Skeletal muscle tissue (tissue), 4 donors: ENCODE results near the gene ZNF215. TPM values are rescaled to one million over a fixed set of nuclear protein-coding genes. Genes with fewer than 3 reads are reported as not detected.
A peak's percentile ranks its signal among the peaks of the same experiment; 100 is the strongest.

Source experiments
- H3K27ac ChIP-seq: one replicate; pipeline ENCODE4 v1.7.0; 2013; ENCODE audit warnings: mild to moderate bottlenecking, low read depth, low read length, inconsistent platforms
- H3K27me3 ChIP-seq, 3 donors: one replicate each; pipeline ENCODE4 v1.7.0; 2013; ENCODE audit warnings: low read length in 3 of 3; ENCODE audit not compliant: control insufficient read depth in 3 of 3, insufficient read depth in 3 of 3
- H3K36me3 ChIP-seq, 3 donors: one replicate each; pipeline ENCODE4 v1.7.0; 2013; ENCODE audit warnings: low read length in 3 of 3; ENCODE audit not compliant: control insufficient read depth in 3 of 3, insufficient read depth in 3 of 3
- H3K4me1 ChIP-seq, 3 donors: one replicate each; pipeline ENCODE4 v1.7.0; 2013; ENCODE audit warnings: low read length in 3 of 3, mild to moderate bottlenecking in 3 of 3; ENCODE audit not compliant: control insufficient read depth in 3 of 3, insufficient read depth in 3 of 3
- H3K4me3 ChIP-seq, 3 donors: one replicate each; pipeline ENCODE4 v1.7.0; 2013; ENCODE audit warnings: low read length in 3 of 3
- H3K9ac ChIP-seq, 3 donors: one replicate each; pipeline ENCODE4 v1.7.0; 2013; ENCODE audit warnings: low read length in 3 of 3, mild to moderate bottlenecking in 3 of 3, moderate library complexity in 2 of 3, low read depth in 1 of 3
- H3K9me3 ChIP-seq, 3 donors: one replicate each; pipeline ENCODE4 v1.7.0; 2013; ENCODE audit warnings: low read length in 3 of 3; ENCODE audit not compliant: control insufficient read depth in 3 of 3
- total RNA-seq: library from RNA; depleted of rRNA; stranded (reverse); fragments of >200 nt; gene quantifications from one replicate; pipeline ENCODE4 v1.2.3, GENCODE V29; 2014
- donor health status: Osteomylitis.

ZNF215 gene
- total RNA-seq, 1 donor from 2014 or later: 1.6 TPM

- Histone ChIP-seq H3K9me3 (no peaks in the 10 kb centered on the region), H3K4me3 (no peak overlapping the region), H3K27me3 (no peaks in the 10 kb centered on the region), H3K27ac (no peak overlapping the region), H3K9ac (no peak overlapping the region), H3K36me3 (no peaks in the 10 kb centered on the region), H3K4me1 (peaks cover 0 to 8% (median 3%) of the 10 kb centered on the region in 3 donors)
Measured at GRCh38 chr11:6988506-6988905, 62.3 kb downstream of the ZNF215 start.

GRCh38 chr11:6991227-6991626 lies 65.0 kb downstream of the ZNF215 start:
- H3K27ac ChIP-seq: no peak overlapping the region

GRCh38 chr11:6992026-6992425 lies 65.8 kb downstream of the ZNF215 start:
- H3K4me1 ChIP-seq: peaks cover 0 to 8% (median 3%) of the 10 kb centered on the region in 3 donors
- no peak overlapping the region for H3K9ac ChIP-seq
- H3K27ac ChIP-seq: peak overlapping the region; percentile 50
- H3K36me3 ChIP-seq: no peaks in the 10 kb centered on the region
- peak overlapping the region in 1 of 3 donors; percentile 4 for H3K4me3 ChIP-seq
- no peaks in the 10 kb centered on the region for H3K9me3 ChIP-seq
- no peaks in the 10 kb centered on the region for H3K27me3 ChIP-seq

More at GRCh38 chr11:6991227-6991626, 65.0 kb downstream of the ZNF215 start:
- Histone ChIP-seq H3K4me1 (peaks cover 0 to 8% (median 3%) of the 10 kb centered on the region in 3 donors), H3K4me3 (no peak overlapping the region), H3K9ac (no peak overlapping the region), H3K27me3 (no peaks in the 10 kb centered on the region), H3K9me3 (no peaks in the 10 kb centered on the region), H3K36me3 (no peaks in the 10 kb centered on the region)

GRCh38 chr11:6992457-6993417 lies 66.5 kb downstream of the ZNF215 start:
- no peaks in the 10 kb centered on the region for H3K36me3 ChIP-seq
- no peaks in the 10 kb centered on the region for H3K9me3 ChIP-seq
- no peak overlapping the region for H3K4me3 ChIP-seq
- H3K27me3 ChIP-seq: no peaks in the 10 kb centered on the region
- H3K4me1 ChIP-seq: peaks cover 0 to 8% (median 3%) of the 10 kb centered on the region in 3 donors
- peak overlapping the region in 1 of 3 donors; percentile 36 for H3K9ac ChIP-seq
- H3K27ac ChIP-seq: peak overlapping the region; percentile 50

- peaks cover 0 to 5% (median 0%) of the 10 kb centered on the region in 3 donors for H3K36me3 ChIP-seq
- H3K9me3 ChIP-seq: no peaks in the 10 kb centered on the region
- H3K9ac ChIP-seq: no peak overlapping the region
- no peak overlapping the region for H3K27ac ChIP-seq
- no peaks in the 10 kb centered on the region for H3K27me3 ChIP-seq
- H3K4me1 ChIP-seq: peaks cover 0 to 8% (median 3%) of the 10 kb centered on the region in 3 donors
- H3K4me3 ChIP-seq: no peak overlapping the region
Measured at GRCh38 chr11:6995703-6996102, 69.5 kb downstream of the ZNF215 start.

- H3K9ac ChIP-seq: no peak overlapping the region
- no peaks in the 10 kb centered on the region for H3K9me3 ChIP-seq
- no peaks in the 10 kb centered on the region for H3K27me3 ChIP-seq
- H3K36me3 ChIP-seq: peaks cover 0 to 5% (median 3%) of the 10 kb centered on the region in 3 donors
- H3K4me3 ChIP-seq: no peak overlapping the region
- H3K4me1 ChIP-seq: no peaks in the 10 kb centered on the region
- no peak overlapping the region for H3K27ac ChIP-seq
Measured at GRCh38 chr11:7004482-7004881, 78.3 kb downstream of the ZNF215 start.

Other genes starting within 250 kb of the ZNF215 start
- 33.9 TPM for gene MRPL17, start 243.1 kb upstream of the ZNF215 start, total RNA-seq
- not detected for gene OR2AG2, start 154.4 kb upstream of the ZNF215 start, total RNA-seq
- gene OR2AG1, start 143.4 kb upstream of the ZNF215 start, total RNA-seq: not detected
- gene OR6A2, start 126.7 kb upstream of the ZNF215 start, total RNA-seq: under 0.01 TPM
- gene OR10A5, start 80.7 kb upstream of the ZNF215 start, total RNA-seq: not detected
- gene OR10A2, start 63.4 kb upstream of the ZNF215 start, total RNA-seq: not detected
- not detected for gene OR10A4, start 49.8 kb upstream of the ZNF215 start, total RNA-seq
- gene OR2D2, start 33.9 kb upstream of the ZNF215 start, total RNA-seq: not detected
- not detected for gene OR2D3, start 5.4 kb upstream of the ZNF215 start, total RNA-seq
- 2.6 TPM for gene ZNF214, start 93.9 kb downstream of the ZNF215 start, total RNA-seq
- gene NLRP14, start 94.1 kb downstream of the ZNF215 start, total RNA-seq: under 0.01 TPM
- gene RBMXL2, start 162.6 kb downstream of the ZNF215 start, total RNA-seq: not detected